Measurements from ENCODE around the gene LRRC4C.

The LRRC4C gene

DNA sequence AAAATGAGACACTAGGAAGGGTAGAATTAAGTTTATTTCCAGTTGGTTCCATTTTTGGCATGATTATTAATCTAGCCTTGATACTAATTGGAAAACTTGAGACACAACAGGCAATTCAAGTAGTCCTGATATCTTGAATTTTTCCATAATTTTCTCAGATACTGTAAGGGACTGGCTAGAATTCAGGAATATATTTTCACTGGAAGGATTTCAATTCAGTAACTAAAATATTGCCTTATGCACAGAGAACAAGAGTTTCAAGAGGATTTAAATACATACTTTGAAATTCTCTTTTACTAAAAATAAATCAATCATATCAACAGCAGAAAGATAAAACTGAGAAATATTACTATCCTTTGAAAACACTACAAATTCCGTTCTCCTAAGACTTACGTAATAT is 632.9 kb downstream of the LRRC4C start:
- Histone ChIP-seq H2BK12ac (ENCODE audit: low read length in 2 of 2) (no peak overlapping the region), H3K23ac (ENCODE audit: low read length in 2 of 2) (no peak overlapping the region), H3K36me3 (ENCODE audit: control insufficient read depth in 1 of 2, insufficient read depth in 2 of 2, low read depth in 1 of 2, low read length in 2 of 2) (no peaks in the 10 kb centered on the region), H2BK120ac (ENCODE audit: low read depth, low read length) (no peak overlapping the region), H3K27me3 (ENCODE audit: control insufficient read depth in 1 of 2, insufficient read depth in 1 of 2, low read length in 2 of 2) (no peaks in the 10 kb centered on the region), H2BK5ac (ENCODE audit: low read depth, low read length, poor library complexity, severe bottlenecking) (no peak overlapping the region), H4K91ac (ENCODE audit: low read length) (no peak overlapping the region), H3K4ac (ENCODE audit: low read depth in 1 of 2, low read length in 2 of 2) (no peak overlapping the region), H3K4me2 (ENCODE audit: low read length, poor library complexity, severe bottlenecking) (no peak overlapping the region), H3K4me1 (ENCODE audit: control insufficient read depth, insufficient read depth, low read depth, low read length) (no peaks in the 10 kb centered on the region), H3K18ac (ENCODE audit: low read depth in 1 of 2, low read length in 2 of 2) (no peak overlapping the region), H2AK5ac (ENCODE audit: low read length, severe bottlenecking) (no peak overlapping the region), H3K4me3 (ENCODE audit: insufficient read depth in 1 of 2, low read depth in 1 of 2, low read length in 2 of 2) (no peak overlapping the region), H3K27ac (ENCODE audit: low read length, poor library complexity, severe bottlenecking) (no peak overlapping the region), H2AFZ (ENCODE audit: low read depth, low read length) (no peak overlapping the region), H3K79me1 (replicated peaks; ENCODE audit: low read length, poor library complexity, severe bottlenecking) (no peaks in the 10 kb centered on the region), H3K9me3 (ENCODE audit: control insufficient read depth, low read length) (no peaks in the 10 kb centered on the region), H3K14ac (ENCODE audit: low read length in 2 of 2) (no peak overlapping the region), H4K8ac (ENCODE audit: low read length) (no peak overlapping the region), H3K9ac (ENCODE audit: low read length) (no peak overlapping the region), H2BK15ac (ENCODE audit: low read depth, poor library complexity, severe bottlenecking) (no peak overlapping the region)
- 96% methylated on average over 2 of the region's 2 CpGs for WGBS
- no peak for DNase-seq

GRCh38 chr11:40825201-40825834 is 634.1 kb downstream of the LRRC4C start:
- Histone ChIP-seq H3K18ac (ENCODE audit: low read depth in 1 of 2, low read length in 2 of 2) (no peak overlapping the region), H3K9ac (ENCODE audit: low read length) (no peak overlapping the region), H4K91ac (ENCODE audit: low read length) (no peak overlapping the region), H3K14ac (ENCODE audit: low read length in 2 of 2) (no peak overlapping the region), H2BK120ac (ENCODE audit: low read depth, low read length) (no peak overlapping the region), H3K4me2 (ENCODE audit: low read length, poor library complexity, severe bottlenecking) (no peak overlapping the region), H2AK5ac (ENCODE audit: low read length, severe bottlenecking) (no peak overlapping the region), H2AFZ (ENCODE audit: low read depth, low read length) (no peak overlapping the region), H3K79me1 (replicated peaks; ENCODE audit: low read length, poor library complexity, severe bottlenecking) (no peaks in the 10 kb centered on the region), H2BK12ac (ENCODE audit: low read length in 2 of 2) (no peak overlapping the region), H3K27ac (ENCODE audit: low read length, poor library complexity, severe bottlenecking) (no peak overlapping the region), H2BK15ac (ENCODE audit: low read depth, poor library complexity, severe bottlenecking) (no peak overlapping the region), H3K27me3 (ENCODE audit: control insufficient read depth in 1 of 2, insufficient read depth in 1 of 2, low read length in 2 of 2) (no peaks in the 10 kb centered on the region), H3K9me3 (ENCODE audit: control insufficient read depth, low read length) (no peaks in the 10 kb centered on the region), H3K4me1 (ENCODE audit: control insufficient read depth, insufficient read depth, low read depth, low read length) (no peaks in the 10 kb centered on the region), H3K4ac (ENCODE audit: low read depth in 1 of 2, low read length in 2 of 2) (no peak overlapping the region), H3K23ac (ENCODE audit: low read length in 2 of 2) (no peak overlapping the region), H2BK5ac (ENCODE audit: low read depth, low read length, poor library complexity, severe bottlenecking) (no peak overlapping the region), H3K36me3 (ENCODE audit: control insufficient read depth in 1 of 2, insufficient read depth in 2 of 2, low read depth in 1 of 2, low read length in 2 of 2) (no peaks in the 10 kb centered on the region), H4K8ac (ENCODE audit: low read length) (no peak overlapping the region), H3K4me3 (ENCODE audit: insufficient read depth in 1 of 2, low read depth in 1 of 2, low read length in 2 of 2) (no peak overlapping the region)
- 77% methylated on average over 7 of the region's 7 CpGs for WGBS
- no peak for DNase-seq

- H2BK120ac ChIP-seq (ENCODE audit: low read depth, low read length) = no peak overlapping the region
- H3K27ac ChIP-seq (ENCODE audit: low read length, poor library complexity, severe bottlenecking) = no peak overlapping the region
- H3K4me1 ChIP-seq (ENCODE audit: control insufficient read depth, insufficient read depth, low read depth, low read length) = no peaks in the 10 kb centered on the region
- DNase-seq = no peak
- H3K4ac ChIP-seq (ENCODE audit: low read depth in 1 of 2, low read length in 2 of 2) = no peak overlapping the region
- H3K14ac ChIP-seq (ENCODE audit: low read length in 2 of 2) = no peak overlapping the region
- H3K23ac ChIP-seq (ENCODE audit: low read length in 2 of 2) = no peak overlapping the region
- 56% methylated on average over 1 of the region's 1 CpG for WGBS
- no peaks in the 10 kb centered on the region for H3K36me3 ChIP-seq (ENCODE audit: control insufficient read depth in 1 of 2, insufficient read depth in 2 of 2, low read depth in 1 of 2, low read length in 2 of 2)
- H2AFZ ChIP-seq (ENCODE audit: low read depth, low read length) = no peak overlapping the region
- H3K4me2 ChIP-seq (ENCODE audit: low read length, poor library complexity, severe bottlenecking) = no peak overlapping the region
- no peak overlapping the region for H2BK15ac ChIP-seq (ENCODE audit: low read depth, poor library complexity, severe bottlenecking)
- H3K79me1 ChIP-seq (replicated peaks; ENCODE audit: low read length, poor library complexity, severe bottlenecking) = no peaks in the 10 kb centered on the region
- no peak overlapping the region for H2AK5ac ChIP-seq (ENCODE audit: low read length, severe bottlenecking)
- no peaks in the 10 kb centered on the region for H3K27me3 ChIP-seq (ENCODE audit: control insufficient read depth in 1 of 2, insufficient read depth in 1 of 2, low read length in 2 of 2)
- H2BK5ac ChIP-seq (ENCODE audit: low read depth, low read length, poor library complexity, severe bottlenecking) = no peak overlapping the region
- H4K91ac ChIP-seq (ENCODE audit: low read length) = no peak overlapping the region
- no peak overlapping the region for H2BK12ac ChIP-seq (ENCODE audit: low read length in 2 of 2)
- no peak overlapping the region for H3K18ac ChIP-seq (ENCODE audit: low read depth in 1 of 2, low read length in 2 of 2)
- no peak overlapping the region for H3K4me3 ChIP-seq (ENCODE audit: insufficient read depth in 1 of 2, low read depth in 1 of 2, low read length in 2 of 2)
- no peak overlapping the region for H4K8ac ChIP-seq (ENCODE audit: low read length)
- H3K9ac ChIP-seq (ENCODE audit: low read length) = no peak overlapping the region
- no peaks in the 10 kb centered on the region for H3K9me3 ChIP-seq (ENCODE audit: control insufficient read depth, low read length)
Observed at GRCh38 chr11:40819230-40819629, 640.2 kb downstream of the LRRC4C start.

- H2AK5ac ChIP-seq (ENCODE audit: low read length, severe bottlenecking) = no peak overlapping the region
- no peak overlapping the region for H2AFZ ChIP-seq (ENCODE audit: low read depth, low read length)
- H3K4me2 ChIP-seq (ENCODE audit: low read length, poor library complexity, severe bottlenecking) = no peak overlapping the region
- no peak overlapping the region for H3K4ac ChIP-seq (ENCODE audit: low read depth in 1 of 2, low read length in 2 of 2)
- 72% methylated on average over 2 of the region's 2 CpGs for WGBS
- H2BK120ac ChIP-seq (ENCODE audit: low read depth, low read length) = no peak overlapping the region
- H3K4me3 ChIP-seq (ENCODE audit: insufficient read depth in 1 of 2, low read depth in 1 of 2, low read length in 2 of 2) = no peak overlapping the region
- no peaks in the 10 kb centered on the region for H3K4me1 ChIP-seq (ENCODE audit: control insufficient read depth, insufficient read depth, low read depth, low read length)
- H4K91ac ChIP-seq (ENCODE audit: low read length) = no peak overlapping the region
- no peak overlapping the region for H2BK15ac ChIP-seq (ENCODE audit: low read depth, poor library complexity, severe bottlenecking)
- H3K18ac ChIP-seq (ENCODE audit: low read depth in 1 of 2, low read length in 2 of 2) = no peak overlapping the region
- H3K14ac ChIP-seq (ENCODE audit: low read length in 2 of 2) = no peak overlapping the region
- no peaks in the 10 kb centered on the region for H3K79me1 ChIP-seq (replicated peaks; ENCODE audit: low read length, poor library complexity, severe bottlenecking)
- no peaks in the 10 kb centered on the region for H3K27me3 ChIP-seq (ENCODE audit: control insufficient read depth in 1 of 2, insufficient read depth in 1 of 2, low read length in 2 of 2)
- H2BK12ac ChIP-seq (ENCODE audit: low read length in 2 of 2) = no peak overlapping the region
- DNase-seq = no peak
- no peaks in the 10 kb centered on the region for H3K36me3 ChIP-seq (ENCODE audit: control insufficient read depth in 1 of 2, insufficient read depth in 2 of 2, low read depth in 1 of 2, low read length in 2 of 2)
- H2BK5ac ChIP-seq (ENCODE audit: low read depth, low read length, poor library complexity, severe bottlenecking) = no peak overlapping the region
- no peak overlapping the region for H4K8ac ChIP-seq (ENCODE audit: low read length)
- no peak overlapping the region for H3K23ac ChIP-seq (ENCODE audit: low read length in 2 of 2)
- no peaks in the 10 kb centered on the region for H3K9me3 ChIP-seq (ENCODE audit: control insufficient read depth, low read length)
- no peak overlapping the region for H3K27ac ChIP-seq (ENCODE audit: low read length, poor library complexity, severe bottlenecking)
- no peak overlapping the region for H3K9ac ChIP-seq (ENCODE audit: low read length)
Observed at GRCh38 chr11:40816976-40817375, 642.5 kb downstream of the LRRC4C start.

Data from mesenchymal stem cell (in vitro differentiated cells and primary cell).